Chondrocyte (in vitro differentiated cells): ENCODE data around the gene RECK. TPM values are rescaled to one million over a fixed set of nuclear protein-coding genes. Genes with fewer than 3 reads are reported as not detected.

Source experiments
- DNase-seq: peaks from one replicate; pipeline ENCODE4 v3.0.0; 2021; ENCODE audit warnings: mixed read lengths, low spot score
- H3K27ac Mint-ChIP-seq: one replicate; pipeline ENCODE4 v1.8.0; 2021; ENCODE audit warnings: mild to moderate bottlenecking, moderate library complexity, mixed read lengths; ENCODE audit not compliant: unreplicated experiment
- H3K27me3 Mint-ChIP-seq: 2 replicates; pipeline ENCODE4 v1.8.0; 2021; ENCODE audit warnings: low read depth, mixed read lengths
- H3K36me3 Mint-ChIP-seq: 2 replicates; pipeline ENCODE4 v1.8.0; 2021; ENCODE audit warnings: low read depth, mixed read lengths
- H3K4me1 Mint-ChIP-seq: 2 replicates; pipeline ENCODE4 v1.8.0; 2021; ENCODE audit warnings: low read depth, mild to moderate bottlenecking, mixed read lengths
- H3K4me3 Mint-ChIP-seq: one replicate; pipeline ENCODE4 v1.8.0; 2021; ENCODE audit warnings: mild to moderate bottlenecking, moderate library complexity, mixed read lengths; ENCODE audit not compliant: unreplicated experiment
- H3K9me3 Mint-ChIP-seq: 2 replicates; pipeline ENCODE4 v1.8.0; 2021; ENCODE audit warnings: low read depth, mixed read lengths
- CTCF ChIP-seq: fragments of 200-600 bp; sonication (generic); IDR thresholded peaks from 2 replicates; pipeline ENCODE4 v1.5.0; 2021; ENCODE audit warnings: antibody characterized with exemption, mild to moderate bottlenecking, moderate library complexity
- total RNA-seq: library from RNA; stranded (reverse); gene quantifications from 3 replicates; pipeline ENCODE4 v1.2.1, GENCODE V29; 2021

The RECK gene
- total RNA-seq, 1 donor from 2014 or later: 33.5 TPM

- peaks cover 38% of the 10 kb centered on the region for H3K4me1 Mint-ChIP-seq
- no peak for DNase-seq
- H3K27me3 Mint-ChIP-seq: no peaks in the 10 kb centered on the region
- no peak overlapping the region for H3K27ac Mint-ChIP-seq
- no peaks in the 10 kb centered on the region for H3K36me3 Mint-ChIP-seq
- no peaks in the 10 kb centered on the region for H3K9me3 Mint-ChIP-seq
- no peak overlapping the region for H3K4me3 Mint-ChIP-seq
- TF ChIP-seq CTCF: no peak
Measured at GRCh38 chr9:36034234-36034633, 2.5 kb upstream of the RECK start.

GRCh38 chr9:36035006-36035405 is 1.7 kb upstream of the RECK start:
- no peak overlapping the region for H3K27ac Mint-ChIP-seq
- H3K4me3 Mint-ChIP-seq: no peak overlapping the region
- no peak for TF ChIP-seq CTCF
- H3K4me1 Mint-ChIP-seq: peaks cover 39% of the 10 kb centered on the region
- no peak for DNase-seq
- H3K27me3 Mint-ChIP-seq: no peaks in the 10 kb centered on the region
- H3K9me3 Mint-ChIP-seq: no peaks in the 10 kb centered on the region
- no peaks in the 10 kb centered on the region for H3K36me3 Mint-ChIP-seq

- Mint-ChIP-seq H3K4me3 (peak overlapping the region; percentile 83), H3K27me3 (no peaks in the 10 kb centered on the region), H3K36me3 (no peaks in the 10 kb centered on the region), H3K9me3 (no peaks in the 10 kb centered on the region), H3K27ac (peak overlapping the region; percentile 82), H3K4me1 (peaks cover 43% of the 10 kb centered on the region)
- TF ChIP-seq CTCF: no peak
- no peak for DNase-seq
Measured at GRCh38 chr9:36036253-36036779, 397 bp upstream of the RECK start.

GRCh38 chr9:36037549-36038122 is 923 bp downstream of the RECK start:
- peak; percentile 9 for TF ChIP-seq CTCF
- H3K4me1 Mint-ChIP-seq: peaks cover 51% of the 10 kb centered on the region
- H3K9me3 Mint-ChIP-seq: no peaks in the 10 kb centered on the region
- no peaks in the 10 kb centered on the region for H3K36me3 Mint-ChIP-seq
- no peaks in the 10 kb centered on the region for H3K27me3 Mint-ChIP-seq
- peak overlapping the region; percentile 83 for H3K4me3 Mint-ChIP-seq
- peak overlapping the region; percentile 93 for H3K27ac Mint-ChIP-seq
- no peak for DNase-seq

- no peak for DNase-seq
Measured at GRCh38 chr9:36039121-36039520, 2.4 kb downstream of the RECK start.

More at GRCh38 chr9:36039121-36039520, 2.4 kb downstream of the RECK start:
- peak overlapping the region; percentile 80 for H3K27ac Mint-ChIP-seq
- peaks cover 4% of the 10 kb centered on the region for H3K9me3 Mint-ChIP-seq
- no peaks in the 10 kb centered on the region for H3K36me3 Mint-ChIP-seq
- no peaks in the 10 kb centered on the region for H3K27me3 Mint-ChIP-seq
- TF ChIP-seq CTCF: no peak
- H3K4me3 Mint-ChIP-seq: peak overlapping the region; percentile 83
- peaks cover 56% of the 10 kb centered on the region for H3K4me1 Mint-ChIP-seq
